Heart left ventricle (tissue), 16 donors: ENCODE data around the gene CNIH3. TPM values are rescaled to one million over a fixed set of nuclear protein-coding genes. Genes with fewer than 3 reads are reported as not detected.

Experiments used
- ATAC-seq, 4 donors: fragments of 200-7000 bp; cut with Tn5 transposase; one replicate each; pipeline ENCODE4 v1.9.1; 2020 to 2022; ENCODE audit warnings: moderate library complexity in 4 of 4, mild to moderate bottlenecking in 3 of 4, moderate number of reproducible peaks in 1 of 4
- DNase-seq, 5 donors: peaks; one replicate each; pipeline ENCODE4 v3.0.0-alpha.2; 2020
- H3K27ac ChIP-seq, 12 donors: fragments of 200-600 bp; sonication (generic) in 4 of 12; one replicate each; pipeline versions ENCODE4 v1.5.0 to v1.8.0; 2016 to 2022; ENCODE audit warnings: mild to moderate bottlenecking in 2 of 12
- H3K27me3 ChIP-seq, 9 donors: fragments of 200-600 bp; sonication (generic) in 2 of 9; one replicate each; pipeline versions ENCODE4 v1.5.1 to v1.8.0; 2016 to 2022; ENCODE audit warnings: mild to moderate bottlenecking in 3 of 9
- H3K36me3 ChIP-seq, 9 donors: fragments of 200-600 bp; sonication (generic) in 2 of 9; one replicate each; pipeline versions ENCODE4 v1.5.0 to v1.8.0; 2018 to 2022; ENCODE audit warnings: mild to moderate bottlenecking in 2 of 9
- H3K4me1 ChIP-seq, 12 donors: fragments of 200-600 bp; sonication (generic) in 4 of 12; one replicate each; pipeline versions ENCODE4 v1.5.0 to v1.8.0; 2016 to 2022; ENCODE audit warnings: mild to moderate bottlenecking in 3 of 12
- H3K4me3 ChIP-seq, 12 donors: fragments of 200-600 bp; sonication (generic) in 4 of 12; one replicate each; pipeline versions ENCODE4 v1.5.0 to v1.8.0; 2017 to 2022; ENCODE audit warnings: mild to moderate bottlenecking in 9 of 12, moderate library complexity in 4 of 12
- H3K9me3 ChIP-seq, 12 donors: fragments of 200-600 bp; sonication (generic) in 4 of 12; one replicate each; pipeline versions ENCODE4 v1.5.0 to v1.8.0; 2016 to 2022; ENCODE audit warnings: mild to moderate bottlenecking in 1 of 12
- CTCF ChIP-seq, 12 donors: fragments of 200-600 bp; sonication (generic) in 4 of 12; IDR thresholded peaks; one replicate each; pipeline versions ENCODE4 v1.5.0 to v1.8.0; 2018 to 2022; ENCODE audit warnings: antibody characterized with exemption in 12 of 12, mild to moderate bottlenecking in 5 of 12
- POLR2A ChIP-seq, 2 donors: fragments of 450-650 bp; IDR thresholded peaks; one replicate each; pipeline ENCODE4 v1.6.1; 2017; ENCODE audit warnings: antibody characterized with exemption in 2 of 2, mild to moderate bottlenecking in 2 of 2, moderate library complexity in 2 of 2
- WGBS, 4 donors: extraction: QIAGEN DNeasy Blood & Tissue Kit in 2 of 4; methylation state at CpG; one replicate each; pipeline versions ENCODE4 v1.1.5 to v1.1.7; 2013 to 2018; 5-methylcytosine and 5-hydroxymethylcytosine counted together
- intact Hi-C, 10 donors: fragments of 100-400 bp; cut with DNase I; formaldehyde crosslinking; loops; one replicate each; pipeline versions ENCODE4 v1.11.1 to v1.14.2; 2022
- polyA plus RNA-seq, 2 donors: library from polyadenylated mRNA; stranded (reverse); fragments of 200-250 nt; gene quantifications; one replicate each; pipeline ENCODE4 v1.2.3, GENCODE V29; 2013
- total RNA-seq, 9 donors: library from RNA; depleted of rRNA in 2 of 9; stranded (reverse); fragments of >200 nt in 2 of 9; fragmentation: NEBNext Ultra II Directional in 3 of 9; extraction: Animal tissue kit (Norgen Biotek cat#: 25700) in 3 of 9; gene quantifications; one replicate each; pipeline versions ENCODE4 v1.1.0 to v1.2.4, GENCODE V29; 2016 to 2023
- donor health status: ischemic (EF 13 %, LVEDD 7.1; RV severe dilation, severe dysfunction).
- donor health status: healthy with polysubstance abuse.
- donor health status: DM: no; HTN: yes; CAD: no.
- donor health status: DM: no; HTN: no; CAD: no.
- donor health status: ischemic (EF 25% LVEDD 6.9; RV normal size, moderate dysfunction).
- donor health status: ischemic (EF 25% LVEDD 5.7; RV mildly dilated, moderate dysfunction).
- donor health status: healthy.
- donor health status: DM: yes; HTN: yes; CAD: no.
- donor health status: ischemic (EF 35%, LVEDD 5.7; RV mildly dilated, moderate dysfunction).
- donor health status: nonischemic (EF 11% LVEDD 7.7; RV severe dilation, severe dysfunction).
- donor health status: DM: yes; HTN: yes; CAD: no.
- donor health status: PGD.
- donor health status: ischemic (EF 29% LVEDD 5.4; RV normal size, mild dysfunction).
- donor health status: nonischemic (EF 23%, LVEDD 6.1; RV moderate dilation, normal function).

The CNIH3 gene
- total and polyA plus RNA-seq, 11 donors: 0.34 to 2.6 (median 0.62) TPM; not detected in 2

- Histone ChIP-seq H3K9me3 (no peaks in the 10 kb centered on the region), H3K4me3 (no peak overlapping the region), H3K4me1 (peaks cover 0 to 24% (median 11%) of the 10 kb centered on the region in 12 donors), H3K27ac (no peak overlapping the region), H3K36me3 (no peaks in the 10 kb centered on the region), H3K27me3 (no peaks in the 10 kb centered on the region)
- intact Hi-C loops: loop anchor here in 1 of 10 donors (10.0 kb wide), 1 partner anchor 216 kb away; no protein-coding TSS in a partner anchor
- DNase-seq (no peak), ATAC-seq (no peak)
- no peak for TF ChIP-seq CTCF (IDR thresholded peaks at IDR 0.05)
- no peak for TF ChIP-seq POLR2A (IDR thresholded peaks at IDR 0.05)
These were observed 114.8 kb downstream of the CNIH3 start for GRCh38 chr1:224730965-224731364.

- intact Hi-C loops: loop anchor here in 1 of 10 donors (10.0 kb wide), 1 partner anchor 217 kb away; no protein-coding TSS in a partner anchor
- no peaks in the 10 kb centered on the region for H3K36me3 ChIP-seq
- DNase-seq: no peak
- TF ChIP-seq CTCF (IDR thresholded peaks at IDR 0.05) (no peak), POLR2A (IDR thresholded peaks at IDR 0.05) (no peak)
- H3K4me1 ChIP-seq: peaks cover 0 to 22% (median 12%) of the 10 kb centered on the region in 12 donors
- 63 to 81% (median 65%) methylated on average over 3 of the region's 3 CpGs for WGBS, 4 donors
- peak overlapping the region in 1 of 12 donors; percentile 24 for H3K27ac ChIP-seq
- H3K4me3 ChIP-seq: no peak overlapping the region
- no peaks in the 10 kb centered on the region for H3K9me3 ChIP-seq
- ATAC-seq: no peak
- H3K27me3 ChIP-seq: no peaks in the 10 kb centered on the region
These were observed 115.5 kb downstream of the CNIH3 start for GRCh38 chr1:224731633-224732032.

- WGBS, 4 donors: 65 to 73% (median 70%) methylated on average over 9 of the region's 9 CpGs
- Histone ChIP-seq H3K27me3 (no peaks in the 10 kb centered on the region), H3K27ac (peak overlapping the region in 5 of 12 donors; percentile 43 to 69 (median 57)), H3K9me3 (no peaks in the 10 kb centered on the region), H3K36me3 (no peaks in the 10 kb centered on the region), H3K4me1 (peaks cover 0 to 29% (median 18%) of the 10 kb centered on the region in 12 donors), H3K4me3 (no peak overlapping the region)
- ATAC-seq (peak in 3 of 4 donors; percentile 3 to 40 (median 19)), DNase-seq (no peak)
- TF ChIP-seq POLR2A (IDR thresholded peaks at IDR 0.05) (no peak), CTCF (IDR thresholded peaks at IDR 0.05) (no peak)
- intact Hi-C loops: loop anchor here in 1 of 10 donors (10.0 kb wide), 1 partner anchor 218 kb away; no protein-coding TSS in a partner anchor
These were observed 116.4 kb downstream of the CNIH3 start for GRCh38 chr1:224732377-224733026.

GRCh38 chr1:224733027-224733911 is 117.2 kb downstream of the CNIH3 start:
- intact Hi-C loops: loop anchor here in 1 of 10 donors (10.0 kb wide), 1 partner anchor 218 kb away; no protein-coding TSS in a partner anchor
- Histone ChIP-seq H3K4me1 (peaks cover 0 to 35% (median 21%) of the 10 kb centered on the region in 12 donors), H3K36me3 (no peaks in the 10 kb centered on the region), H3K4me3 (no peak overlapping the region), H3K9me3 (no peaks in the 10 kb centered on the region), H3K27me3 (no peaks in the 10 kb centered on the region), H3K27ac (peak overlapping the region in 8 of 12 donors; percentile 15 to 69 (median 44))
- TF ChIP-seq POLR2A (IDR thresholded peaks at IDR 0.05) (no peak), CTCF (IDR thresholded peaks at IDR 0.05) (peak in 1 of 12 donors; percentile 10)
- 18 to 28% (median 25%) methylated on average over 12 of the region's 12 CpGs for WGBS, 4 donors
- peak; percentile 7 to 80 (median 76) for ATAC-seq
- DNase-seq: peak in 1 of 5 donors; percentile 51
